Vagina (tissue), 2 donors: ENCODE measurements around the gene PLEKHG1. TPM values are rescaled to one million over a fixed set of nuclear protein-coding genes. Genes with fewer than 3 reads are reported as not detected.

Experiments used
- DNase-seq, 2 donors: peaks; one replicate each; pipeline ENCODE4 v3.0.0-alpha.2; 2017; ENCODE audit errors: extremely low spot score in 2 of 2
- H3K27ac ChIP-seq: fragments of 200-600 bp; sonication (generic); one replicate; pipeline ENCODE4 v1.5.1; 2019
- H3K27me3 ChIP-seq: fragments of 200-600 bp; sonication (generic); one replicate; pipeline ENCODE4 v1.5.1; 2019
- H3K36me3 ChIP-seq, 2 donors: fragments of 200-600 bp; sonication (generic); one replicate each; pipeline ENCODE4 v1.5.1; 2017 to 2019
- H3K4me1 ChIP-seq: fragments of 200-600 bp; sonication (generic); one replicate; pipeline ENCODE4 v1.5.1; 2019
- H3K4me3 ChIP-seq, 2 donors: fragments of 200-600 bp; sonication (generic); 1 replicate in 1 of 2; 2 replicates in 1 of 2; pipeline ENCODE4 v1.5.1; 2016 to 2019
- H3K9me3 ChIP-seq: fragments of 200-600 bp; sonication (generic); one replicate; pipeline ENCODE4 v1.5.1; 2019
- CTCF ChIP-seq, 3 experiments: fragments of 450-650 bp in 2 of 3; fragments of 200-600 bp in 1 of 3; sonication (generic) in 1 of 3; IDR thresholded peaks; one replicate each; pipeline ENCODE4 v1.5.1; 2017 to 2019; ENCODE audit warnings: antibody characterized with exemption in 3 of 3, mild to moderate bottlenecking in 2 of 3, moderate library complexity in 2 of 3
- POLR2A ChIP-seq, 2 donors: fragments of 450-650 bp; IDR thresholded peaks; one replicate each; pipeline ENCODE4 v1.6.1; 2017; ENCODE audit warnings: antibody characterized with exemption in 2 of 2, mild to moderate bottlenecking in 2 of 2, moderate library complexity in 2 of 2
- POLR2AphosphoS5 ChIP-seq, 2 donors: sonication (generic); formaldehyde crosslinking; IDR thresholded peaks; one replicate each; pipeline ENCODE4 v1.9.0; 2017; ENCODE audit warnings: antibody characterized with exemption in 2 of 2, mild to moderate bottlenecking in 2 of 2, low read depth in 1 of 2; ENCODE audit not compliant: insufficient read depth in 1 of 2
- intact Hi-C: fragments of 100-400 bp; cut with DNase I; formaldehyde crosslinking; loops from one replicate; pipeline ENCODE4 v1.15.1; 2023
- total RNA-seq: library from RNA; depleted of rRNA; stranded (reverse); fragments of >200 nt; gene quantifications from one replicate; pipeline ENCODE4 v1.2.3, GENCODE V29; 2016

PLEKHG1 gene
- total RNA-seq, 1 donor from 2014 or later = 38.5 TPM

- H3K27ac ChIP-seq = no peak overlapping the region
- no peaks in the 10 kb centered on the region for H3K9me3 ChIP-seq
- H3K27me3 ChIP-seq = no peaks in the 10 kb centered on the region
- no peak for DNase-seq
- TF ChIP-seq POLR2AphosphoS5 (IDR thresholded peaks at IDR 0.05; ENCODE audit: insufficient read depth in 1 of 2, low read depth in 1 of 2) (no peak), POLR2A (IDR thresholded peaks at IDR 0.05) (no peak), CTCF (IDR thresholded peaks at IDR 0.05) (no peak)
- H3K36me3 ChIP-seq = no peaks in the 10 kb centered on the region
- no peak overlapping the region for H3K4me3 ChIP-seq
- peaks cover 32% of the 10 kb centered on the region for H3K4me1 ChIP-seq
- intact Hi-C loops = no loop called here
These were observed 35.2 kb downstream of the PLEKHG1 start for GRCh38 chr6:150634964-150635292.

GRCh38 chr6:150635906-150636514 lies 36.3 kb downstream of the PLEKHG1 start:
- no peak for TF ChIP-seq POLR2AphosphoS5 (IDR thresholded peaks at IDR 0.05; ENCODE audit: insufficient read depth in 1 of 2, low read depth in 1 of 2)
- TF ChIP-seq POLR2A (IDR thresholded peaks at IDR 0.05) = no peak
- TF ChIP-seq CTCF (IDR thresholded peaks at IDR 0.05) = no peak
- Histone ChIP-seq H3K9me3 (no peaks in the 10 kb centered on the region), H3K27ac (no peak overlapping the region), H3K36me3 (no peaks in the 10 kb centered on the region), H3K27me3 (no peaks in the 10 kb centered on the region), H3K4me3 (no peak overlapping the region), H3K4me1 (peaks cover 32% of the 10 kb centered on the region)
- intact Hi-C loops = no loop called here
- DNase-seq = no peak

- intact Hi-C loops = no loop called here
- DNase-seq = no peak
These were observed 37.1 kb downstream of the PLEKHG1 start for GRCh38 chr6:150636808-150637207.

GRCh38 chr6:150637266-150637665 lies 37.6 kb downstream of the PLEKHG1 start:
- Histone ChIP-seq H3K4me3 (no peak overlapping the region), H3K27ac (no peak overlapping the region), H3K9me3 (no peaks in the 10 kb centered on the region), H3K27me3 (no peaks in the 10 kb centered on the region), H3K4me1 (peaks cover 35% of the 10 kb centered on the region), H3K36me3 (no peaks in the 10 kb centered on the region)
- TF ChIP-seq POLR2A (IDR thresholded peaks at IDR 0.05) (no peak), CTCF (IDR thresholded peaks at IDR 0.05) (no peak), POLR2AphosphoS5 (IDR thresholded peaks at IDR 0.05; ENCODE audit: insufficient read depth in 1 of 2, low read depth in 1 of 2) (no peak)
- DNase-seq = no peak
- intact Hi-C loops = no loop called here

More at GRCh38 chr6:150636808-150637207, 37.1 kb downstream of the PLEKHG1 start:
- H3K9me3 ChIP-seq = no peaks in the 10 kb centered on the region
- H3K27ac ChIP-seq = no peak overlapping the region
- H3K27me3 ChIP-seq = no peaks in the 10 kb centered on the region
- peaks cover 35% of the 10 kb centered on the region for H3K4me1 ChIP-seq
- no peak overlapping the region for H3K4me3 ChIP-seq
- TF ChIP-seq POLR2AphosphoS5 (IDR thresholded peaks at IDR 0.05; ENCODE audit: insufficient read depth in 1 of 2, low read depth in 1 of 2) (no peak), CTCF (IDR thresholded peaks at IDR 0.05) (no peak), POLR2A (IDR thresholded peaks at IDR 0.05) (no peak)
- H3K36me3 ChIP-seq = no peaks in the 10 kb centered on the region

GRCh38 chr6:150638267-150638666 lies 38.6 kb downstream of the PLEKHG1 start:
- H3K36me3 ChIP-seq = no peaks in the 10 kb centered on the region
- intact Hi-C loops = no loop called here
- no peak for TF ChIP-seq POLR2A (IDR thresholded peaks at IDR 0.05)
- no peak for TF ChIP-seq POLR2AphosphoS5 (IDR thresholded peaks at IDR 0.05; ENCODE audit: insufficient read depth in 1 of 2, low read depth in 1 of 2)
- no peak for TF ChIP-seq CTCF (IDR thresholded peaks at IDR 0.05)
- no peaks in the 10 kb centered on the region for H3K9me3 ChIP-seq
- H3K27ac ChIP-seq = no peak overlapping the region
- H3K27me3 ChIP-seq = no peaks in the 10 kb centered on the region
- H3K4me3 ChIP-seq = no peak overlapping the region
- H3K4me1 ChIP-seq = peaks cover 32% of the 10 kb centered on the region
- no peak for DNase-seq
